OCI-LY3 (cell line): ENCODE measurements around the gene VNN1.

Source experiments
- EZH2phosphoT487 ChIP-seq: fragments of 200-600 bp; shearing (Covaris generic); IDR thresholded peaks from 2 replicates; pipeline ENCODE4 v1.6.1; 2018; ENCODE audit warnings: antibody characterized with exemption, mixed run types, low read depth
- TF ChIP-seq, protein P1 (sequence below): fragments of 200-600, 300-600 bp; sonication (generic); IDR thresholded peaks from 2 replicates; pipeline ENCODE4 v1.5.1; 2014; ENCODE audit warnings: antibody characterized with exemption, low read length, low read depth

DNA sequence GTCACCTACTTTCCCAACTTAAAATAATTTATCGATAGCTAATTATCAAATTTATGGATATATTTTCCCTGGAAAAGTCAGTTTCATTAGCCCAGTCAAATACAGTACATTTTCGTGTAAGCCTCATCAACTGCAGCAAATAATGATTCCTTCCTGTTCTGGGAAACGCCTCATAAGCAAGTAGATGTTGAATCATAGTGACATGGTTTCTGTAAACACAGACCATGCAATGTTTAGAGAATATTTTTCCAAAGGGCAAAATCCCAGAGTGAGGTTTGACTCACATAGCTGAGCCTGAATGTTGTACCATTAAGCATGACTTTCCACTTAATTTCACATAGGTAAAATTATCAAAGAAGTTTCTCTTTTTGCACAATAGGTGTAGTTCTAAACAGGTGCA, 16.7 kb upstream of the VNN1 start:
- TF ChIP-seq, protein P1, sequence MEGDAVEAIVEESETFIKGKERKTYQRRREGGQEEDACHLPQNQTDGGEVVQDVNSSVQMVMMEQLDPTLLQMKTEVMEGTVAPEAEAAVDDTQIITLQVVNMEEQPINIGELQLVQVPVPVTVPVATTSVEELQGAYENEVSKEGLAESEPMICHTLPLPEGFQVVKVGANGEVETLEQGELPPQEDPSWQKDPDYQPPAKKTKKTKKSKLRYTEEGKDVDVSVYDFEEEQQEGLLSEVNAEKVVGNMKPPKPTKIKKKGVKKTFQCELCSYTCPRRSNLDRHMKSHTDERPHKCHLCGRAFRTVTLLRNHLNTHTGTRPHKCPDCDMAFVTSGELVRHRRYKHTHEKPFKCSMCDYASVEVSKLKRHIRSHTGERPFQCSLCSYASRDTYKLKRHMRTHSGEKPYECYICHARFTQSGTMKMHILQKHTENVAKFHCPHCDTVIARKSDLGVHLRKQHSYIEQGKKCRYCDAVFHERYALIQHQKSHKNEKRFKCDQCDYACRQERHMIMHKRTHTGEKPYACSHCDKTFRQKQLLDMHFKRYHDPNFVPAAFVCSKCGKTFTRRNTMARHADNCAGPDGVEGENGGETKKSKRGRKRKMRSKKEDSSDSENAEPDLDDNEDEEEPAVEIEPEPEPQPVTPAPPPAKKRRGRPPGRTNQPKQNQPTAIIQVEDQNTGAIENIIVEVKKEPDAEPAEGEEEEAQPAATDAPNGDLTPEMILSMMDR = no peak
- no peak for TF ChIP-seq EZH2phosphoT487
